Measurements from ENCODE around the gene MYO3B.

MYO3B gene

GRCh38 chr2:170405326-170405725, 227.4 kb downstream of the MYO3B start:
- no peak for TF ChIP-seq CTCF (IDR thresholded peaks at IDR 0.05)

DNA sequence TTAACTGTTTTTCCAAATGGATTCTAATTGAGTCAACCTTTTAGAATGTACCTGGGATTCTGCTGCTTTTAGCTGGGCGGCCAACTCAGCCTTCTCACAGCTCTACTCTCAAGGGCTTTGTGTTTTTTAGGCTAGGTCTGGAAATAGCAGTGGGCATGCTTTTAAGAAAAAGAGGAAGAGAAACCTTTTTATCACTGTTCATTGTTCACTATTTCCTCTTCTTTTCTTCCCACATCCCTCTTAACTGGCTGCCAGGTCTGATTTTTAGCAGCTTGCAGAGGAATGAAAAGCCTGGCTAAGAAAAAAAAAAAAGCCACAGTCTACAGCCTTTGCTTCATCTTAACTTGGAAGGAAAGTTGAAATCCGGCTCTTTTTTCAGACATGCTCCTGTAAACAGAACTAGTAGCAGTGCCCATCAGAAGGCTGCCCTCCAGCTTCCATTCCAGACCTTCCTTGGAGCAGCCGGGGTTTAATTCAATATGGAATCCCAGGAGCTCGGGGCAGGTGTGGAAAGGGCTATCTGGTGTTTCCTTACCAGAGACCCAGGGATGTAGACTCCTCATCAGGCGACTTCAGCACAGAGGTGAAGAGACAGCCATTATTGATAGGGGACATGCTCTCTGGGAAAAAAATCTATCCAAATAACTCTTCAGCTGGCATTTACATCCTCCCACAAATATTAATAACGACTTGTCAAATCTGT, 230.7 kb downstream of the MYO3B start:
- no peak for TF ChIP-seq CTCF (IDR thresholded peaks at IDR 0.05)

DNA sequence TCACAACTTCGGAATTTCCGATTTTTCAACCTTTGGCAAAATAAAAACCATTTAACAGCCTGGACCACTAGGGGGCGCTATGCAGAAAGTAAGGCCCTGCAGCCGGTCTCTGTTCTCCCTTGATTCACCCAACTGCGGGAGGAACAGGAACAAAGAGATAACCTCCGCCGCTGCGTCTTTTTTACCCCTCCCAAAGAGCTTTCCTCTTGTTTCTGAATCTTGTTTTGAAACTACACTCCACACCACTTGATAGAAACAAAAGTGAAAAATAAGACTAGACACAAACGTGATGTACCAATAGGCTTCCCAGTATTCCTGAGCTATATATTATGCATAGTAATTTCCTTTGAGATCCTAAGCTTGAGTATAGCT, 231.2 kb downstream of the MYO3B start:
- TF ChIP-seq CTCF (IDR thresholded peaks at IDR 0.05) = peak; percentile 70

GRCh38 chr2:170411660-170412059, 233.7 kb downstream of the MYO3B start:
- no peak for TF ChIP-seq CTCF (IDR thresholded peaks at IDR 0.05)

DNA sequence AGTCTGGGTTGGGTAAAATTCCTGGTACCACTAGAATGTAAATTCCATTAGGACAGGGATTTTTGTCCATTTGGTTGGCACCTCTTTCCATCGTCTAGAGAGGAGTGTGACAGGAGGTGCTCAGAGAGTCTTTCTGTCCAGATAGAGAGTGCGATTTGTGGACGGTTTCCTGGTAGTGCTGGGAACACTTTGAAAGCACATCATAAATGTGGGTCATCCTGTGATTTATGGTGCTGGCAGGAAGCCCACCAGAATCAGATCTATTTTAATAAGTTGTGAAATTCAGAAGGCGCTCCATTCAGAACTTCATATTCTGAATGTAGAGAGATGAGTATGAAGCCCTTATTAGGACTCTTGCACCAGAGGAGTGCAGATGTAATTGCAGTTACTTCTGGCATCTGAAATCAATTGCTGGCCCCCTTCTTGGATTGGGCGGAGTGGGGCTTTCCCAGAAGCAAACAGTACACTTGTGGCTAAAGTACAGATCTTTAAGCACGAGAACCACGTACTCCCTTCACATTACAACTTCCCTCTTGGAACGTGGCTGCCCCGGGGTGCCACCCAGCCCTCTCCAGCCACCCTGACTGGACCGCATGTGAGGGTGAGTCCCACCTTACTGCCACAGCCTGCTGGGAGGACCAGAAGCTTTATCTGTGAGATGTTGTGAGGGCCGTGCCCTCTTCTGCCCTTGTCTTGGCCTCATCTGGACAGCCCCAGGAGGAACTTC, 243.2 kb downstream of the MYO3B start:
- no peak for TF ChIP-seq CTCF (IDR thresholded peaks at IDR 0.05)

DNA sequence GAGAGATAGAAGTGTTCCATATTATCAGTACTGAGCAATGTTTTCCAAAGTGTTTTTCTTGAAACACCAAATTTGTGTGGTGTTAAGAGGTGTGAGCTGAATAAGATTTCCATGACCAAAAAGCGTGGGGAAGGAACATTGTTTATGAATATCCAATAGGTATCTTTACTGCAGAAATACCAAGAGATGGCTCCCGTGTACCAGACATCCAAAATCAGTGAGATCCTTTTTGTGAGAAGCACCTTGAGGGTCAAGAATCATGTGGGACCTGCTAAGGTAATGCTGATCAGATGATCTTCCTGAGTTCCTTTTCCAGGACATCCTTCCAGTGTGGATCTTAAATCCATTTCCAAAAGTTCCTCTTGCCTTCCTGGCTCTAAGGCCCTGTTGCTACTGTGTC, 246.0 kb downstream of the MYO3B start:
- no peak for TF ChIP-seq CTCF (IDR thresholded peaks at IDR 0.05)

GRCh38 chr2:170425281-170425751, 247.4 kb downstream of the MYO3B start:
- no peak for TF ChIP-seq CTCF (IDR thresholded peaks at IDR 0.05)
